Adrenal gland (tissue), 12 donors: ENCODE data around the gene RPTOR. TPM values are rescaled to one million over a fixed set of nuclear protein-coding genes. Genes with fewer than 3 reads are reported as not detected.

ENCODE experiments used
- DNase-seq, 7 donors: peaks; one replicate each; pipeline ENCODE4 v3.0.0-alpha.2; 2019 to 2020
- H3K27ac ChIP-seq, 5 donors: fragments of 200-600 bp; sonication (generic) in 4 of 5; 1 replicate in 3 of 5; 2 replicates in 2 of 5; pipeline versions ENCODE4 v1.5.1 to v1.8.0; 2016 to 2020; ENCODE audit warnings: mild to moderate bottlenecking in 1 of 5
- H3K27me3 ChIP-seq: fragments of 200-600 bp; 2 replicates; pipeline ENCODE4 v1.8.0; 2021
- H3K36me3 ChIP-seq, 2 donors: fragments of 200-600 bp; replicated peaks in 1 of 2; 1 replicate in 1 of 2; 2 replicates in 1 of 2; pipeline versions ENCODE4 v1.5.1 to v1.8.0; 2018 to 2022
- H3K4me1 ChIP-seq, 2 donors: fragments of 200-600 bp; replicated peaks in 1 of 2; 1 replicate in 1 of 2; 2 replicates in 1 of 2; pipeline versions ENCODE4 v1.5.1 to v1.8.0; 2018 to 2021
- H3K4me3 ChIP-seq, 4 donors: fragments of 200-600 bp; sonication (generic) in 3 of 4; one replicate each; pipeline ENCODE4 v1.5.1; 2016 to 2018
- H3K9me3 ChIP-seq, 3 donors: fragments of 200-600 bp; sonication (generic) in 1 of 3; replicated peaks in 1 of 3; 1 replicate in 2 of 3; 2 replicates in 1 of 3; pipeline versions ENCODE4 v1.5.1 to v1.8.0; 2016 to 2021
- CTCF ChIP-seq, 6 experiments: fragments of 450-650 bp in 4 of 6; fragments of 200-600 bp in 2 of 6; sonication (generic) in 1 of 6; IDR thresholded peaks; 1 replicate in 5 of 6; 2 replicates in 1 of 6; pipeline versions ENCODE4 v1.5.1 to v1.8.0; 2016 to 2021; ENCODE audit warnings: antibody characterized with exemption in 6 of 6, mild to moderate bottlenecking in 2 of 6, moderate library complexity in 1 of 6
- POLR2A ChIP-seq, 2 donors: fragments of 450-650 bp; IDR thresholded peaks; one replicate each; pipeline ENCODE4 v1.6.1; 2017; ENCODE audit warnings: antibody characterized with exemption in 2 of 2, mild to moderate bottlenecking in 2 of 2, moderate library complexity in 1 of 2
- WGBS, 4 donors: extraction: QIAGEN DNeasy Blood & Tissue Kit in 2 of 4; methylation state at CpG; one replicate each; pipeline versions ENCODE4 v1.1.5 to v1.1.7; 2013 to 2017; 5-methylcytosine and 5-hydroxymethylcytosine counted together
- intact Hi-C, 2 donors: fragments of 100-400 bp; cut with DNase I; formaldehyde crosslinking; loops; one replicate each; pipeline versions ENCODE4 v1.14.1 to v1.15.0; 2022 to 2023
- polyA plus RNA-seq, 3 donors: library from polyadenylated mRNA; stranded (reverse); fragments of 200-250 nt in 2 of 3; fragments of 350-450 nt in 1 of 3; fragmentation: Illumina TruSeq in 1 of 3; extraction: RNeasy Lipid Tissue Mini Kit (QIAGEN cat#74804) in 1 of 3; gene quantifications; one replicate each; pipeline ENCODE4 v1.2.3, GENCODE V29; 2013 to 2014
- total RNA-seq, 9 donors: library from RNA; depleted of rRNA in 4 of 9; stranded (reverse); fragments of >200 nt in 4 of 9; fragments of 120-200 nt in 1 of 9; fragmentation: NEBNext Ultra II Directional in 1 of 9; extraction: Animal tissue kit (Norgen Biotek cat#: 25700) in 1 of 9; gene quantifications; one replicate each; pipeline versions ENCODE4 v1.1.0 to v1.2.4, GENCODE V29; 2013 to 2023
- donor health status: healthy with polysubstance abuse.
- donor health status: Bipolar disorder and iron deficiency.
- donor health status: DM: yes; HTN: yes; CAD: no.
- donor health status: DM: no; HTN: no; CAD: no.
- donor health status: DM: no; HTN: no; CAD: no.
- donor health status: DM: yes; HTN: yes; CAD: no.

The RPTOR gene
- total and polyA plus RNA-seq, 12 donors: 9.7 to 53.3 (median 29.7) TPM

DNA sequence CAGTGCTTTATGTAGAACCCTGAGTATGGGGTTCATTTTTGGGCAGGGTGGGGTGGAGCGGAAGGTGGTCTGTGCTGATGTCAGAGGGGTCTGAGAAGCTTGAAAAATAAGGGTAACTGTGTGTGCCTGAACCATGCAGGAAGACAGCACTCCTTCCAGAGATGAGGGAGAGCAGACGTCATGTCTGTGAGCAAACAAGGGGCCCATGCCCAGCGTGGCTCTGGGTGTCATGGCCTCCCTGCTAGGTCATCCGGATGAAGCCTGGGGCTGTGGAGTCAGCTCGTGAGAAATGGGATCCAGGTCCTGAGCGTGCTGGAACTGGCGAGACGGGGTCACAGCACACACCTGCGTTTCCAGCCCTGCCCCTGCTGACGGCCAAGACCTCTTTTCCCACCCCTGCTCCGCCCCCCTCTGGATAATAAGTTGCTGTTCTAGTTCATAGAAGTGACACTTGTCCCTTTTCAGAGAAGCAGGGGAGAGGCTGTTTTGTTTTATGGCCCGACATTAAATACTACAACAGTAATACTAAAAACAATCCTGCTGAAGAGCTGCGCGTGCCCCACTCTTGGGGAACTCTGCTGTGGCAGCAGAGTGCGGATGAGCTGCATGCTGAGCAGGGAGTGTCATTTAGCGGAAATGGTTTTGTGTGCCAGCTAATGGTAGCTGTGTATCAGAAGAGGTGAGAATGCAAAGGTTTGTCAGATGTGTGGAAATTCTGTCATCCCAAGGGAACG is 92.6 kb downstream of the RPTOR start:
- TF ChIP-seq POLR2A (IDR thresholded peaks at IDR 0.05) (no peak), CTCF (IDR thresholded peaks at IDR 0.05) (no peak)
- intact Hi-C loops: no loop called here
- no peaks in the 10 kb centered on the region for H3K27me3 ChIP-seq
- no peaks in the 10 kb centered on the region for H3K4me1 ChIP-seq
- no peak overlapping the region for H3K4me3 ChIP-seq
- WGBS, 4 donors: 61 to 84% (median 72%) methylated on average over 11 to 17 of the region's 17 CpGs
- H3K27ac ChIP-seq: no peak overlapping the region
- peak in 2 of 7 donors; percentile 8 to 23 for DNase-seq
- H3K36me3 ChIP-seq: no peaks in the 10 kb centered on the region
- H3K9me3 ChIP-seq: no peaks in the 10 kb centered on the region

DNA sequence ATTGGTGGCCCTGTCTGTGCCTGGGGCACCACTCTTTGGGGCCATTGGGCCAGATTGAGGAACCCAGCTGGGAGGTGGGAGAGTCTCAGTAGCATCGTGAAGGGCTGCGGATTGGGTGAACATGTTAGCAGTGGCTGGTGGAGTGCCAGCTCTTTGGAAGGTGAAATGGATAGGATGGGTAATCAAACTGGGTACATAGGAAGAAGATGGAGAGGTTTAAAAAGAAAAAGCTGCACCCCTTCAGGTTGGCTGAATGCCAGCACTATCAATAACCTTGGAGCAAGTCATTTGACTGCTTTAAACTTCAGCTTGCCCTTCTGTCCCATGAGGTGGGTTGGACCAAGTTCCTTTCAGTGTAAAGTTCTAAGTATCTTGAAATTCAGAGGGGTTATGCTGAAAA is 95.0 kb downstream of the RPTOR start:
- H3K9me3 ChIP-seq: no peaks in the 10 kb centered on the region
- no peaks in the 10 kb centered on the region for H3K27me3 ChIP-seq
- intact Hi-C loops: no loop called here
- 84 to 92% (median 89%) methylated on average over 2 of the region's 2 CpGs for WGBS, 4 donors
- H3K36me3 ChIP-seq: no peaks in the 10 kb centered on the region
- no peaks in the 10 kb centered on the region for H3K4me1 ChIP-seq
- H3K27ac ChIP-seq: no peak overlapping the region
- no peak for DNase-seq
- no peak overlapping the region for H3K4me3 ChIP-seq
- TF ChIP-seq CTCF (IDR thresholded peaks at IDR 0.05): no peak
- no peak for TF ChIP-seq POLR2A (IDR thresholded peaks at IDR 0.05)

GRCh38 chr17:80640366-80641084 is 95.9 kb downstream of the RPTOR start:
- H3K4me3 ChIP-seq: no peak overlapping the region
- no peaks in the 10 kb centered on the region for H3K36me3 ChIP-seq
- no peaks in the 10 kb centered on the region for H3K9me3 ChIP-seq
- no peak overlapping the region for H3K27ac ChIP-seq
- TF ChIP-seq CTCF (IDR thresholded peaks at IDR 0.05) (no peak), POLR2A (IDR thresholded peaks at IDR 0.05) (no peak)
- H3K4me1 ChIP-seq: peaks cover 0 to 4% of the 10 kb centered on the region in 2 donors
- intact Hi-C loops: no loop called here
- WGBS, 4 donors: 92 to 94% (median 93%) methylated on average over 15 to 19 of the region's 19 CpGs
- DNase-seq: peak in 1 of 7 donors; percentile 21
- H3K27me3 ChIP-seq: no peaks in the 10 kb centered on the region

GRCh38 chr17:80643326-80644099 is 98.9 kb downstream of the RPTOR start:
- WGBS, 4 donors: 93 to 97% (median 96%) methylated on average over 19 of the region's 19 CpGs
- Histone ChIP-seq H3K9me3 (no peaks in the 10 kb centered on the region), H3K27me3 (no peaks in the 10 kb centered on the region), H3K36me3 (no peaks in the 10 kb centered on the region), H3K4me3 (no peak overlapping the region), H3K4me1 (peaks cover 0 to 4% of the 10 kb centered on the region in 2 donors), H3K27ac (no peak overlapping the region)
- intact Hi-C loops: no loop called here
- no peak for DNase-seq
- TF ChIP-seq POLR2A (IDR thresholded peaks at IDR 0.05) (no peak), CTCF (IDR thresholded peaks at IDR 0.05) (no peak)
